Body of pancreas (tissue), 4 donors: Measurements from ENCODE around the gene ATG2A.

Source experiments
- POLR2A ChIP-seq, 3 donors: fragments of 450-650 bp; IDR thresholded peaks; one replicate each; pipeline ENCODE4 v1.6.1; 2016; ENCODE audit warnings: antibody characterized with exemption in 3 of 3, mild to moderate bottlenecking in 2 of 3
- TF ChIP-seq, protein P1 (sequence below), 7 experiments: fragments of 450-650 bp in 4 of 7; fragments of 200-600 bp in 3 of 7; sonication (generic) in 3 of 7; IDR thresholded peaks; one replicate each; pipeline ENCODE4 v1.5.1; 2016 to 2019; ENCODE audit warnings: antibody characterized with exemption in 7 of 7

DNA sequence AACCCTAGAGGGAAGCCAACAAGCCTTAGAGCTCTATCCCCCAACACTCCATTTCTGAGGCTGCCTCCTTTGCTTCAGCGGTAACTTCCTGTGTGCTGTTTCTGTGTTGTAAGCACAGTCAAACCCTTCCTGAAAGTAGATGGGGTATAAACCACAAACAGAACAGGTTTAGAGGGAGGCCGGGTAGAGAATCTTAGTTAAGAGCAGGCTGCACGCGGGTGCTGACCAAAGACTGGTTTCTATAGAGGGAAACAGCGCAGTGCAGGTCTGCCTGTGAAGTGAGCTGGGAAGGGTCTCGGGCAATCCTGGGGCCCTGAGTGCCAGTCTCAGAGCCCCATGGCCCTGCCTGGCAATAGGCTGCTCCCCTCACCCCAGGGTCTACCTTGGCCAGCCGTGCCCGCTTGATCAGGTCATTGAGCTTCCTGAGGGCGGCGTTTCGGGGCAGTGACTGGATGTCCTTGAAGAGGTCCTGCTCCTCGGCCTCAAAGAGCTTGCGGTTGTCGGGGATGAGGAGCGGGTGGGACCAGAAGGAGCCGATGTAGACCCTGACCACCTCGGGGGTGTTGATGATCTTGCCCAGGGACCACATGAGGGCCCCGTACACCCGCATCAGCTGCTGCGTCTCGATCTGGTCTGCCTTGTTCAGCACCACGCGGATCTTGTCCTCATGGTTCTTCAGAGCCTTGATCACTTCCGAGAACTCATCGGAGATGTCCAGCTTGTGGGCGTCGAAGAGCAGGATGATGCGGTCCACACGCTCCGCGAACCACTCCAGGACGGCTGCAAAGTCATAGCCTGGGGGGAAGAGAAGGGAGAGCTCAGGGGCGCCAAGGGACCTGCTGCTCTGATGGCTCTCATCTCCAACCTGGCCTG lies 57.2 kb downstream of the ATG2A start:
- TF ChIP-seq, protein P1, sequence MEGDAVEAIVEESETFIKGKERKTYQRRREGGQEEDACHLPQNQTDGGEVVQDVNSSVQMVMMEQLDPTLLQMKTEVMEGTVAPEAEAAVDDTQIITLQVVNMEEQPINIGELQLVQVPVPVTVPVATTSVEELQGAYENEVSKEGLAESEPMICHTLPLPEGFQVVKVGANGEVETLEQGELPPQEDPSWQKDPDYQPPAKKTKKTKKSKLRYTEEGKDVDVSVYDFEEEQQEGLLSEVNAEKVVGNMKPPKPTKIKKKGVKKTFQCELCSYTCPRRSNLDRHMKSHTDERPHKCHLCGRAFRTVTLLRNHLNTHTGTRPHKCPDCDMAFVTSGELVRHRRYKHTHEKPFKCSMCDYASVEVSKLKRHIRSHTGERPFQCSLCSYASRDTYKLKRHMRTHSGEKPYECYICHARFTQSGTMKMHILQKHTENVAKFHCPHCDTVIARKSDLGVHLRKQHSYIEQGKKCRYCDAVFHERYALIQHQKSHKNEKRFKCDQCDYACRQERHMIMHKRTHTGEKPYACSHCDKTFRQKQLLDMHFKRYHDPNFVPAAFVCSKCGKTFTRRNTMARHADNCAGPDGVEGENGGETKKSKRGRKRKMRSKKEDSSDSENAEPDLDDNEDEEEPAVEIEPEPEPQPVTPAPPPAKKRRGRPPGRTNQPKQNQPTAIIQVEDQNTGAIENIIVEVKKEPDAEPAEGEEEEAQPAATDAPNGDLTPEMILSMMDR (IDR thresholded peaks at IDR 0.05) = no peak
- TF ChIP-seq POLR2A (IDR thresholded peaks at IDR 0.05) = no peak
